GM12878 (cell line): Measurements from ENCODE around the gene STXBP4.

Experiments used
- CEBPB ChIP-seq, 2 experiments: fragments of 150-350 bp in 1 of 2; IDR thresholded peaks; 2 replicates each; pipeline ENCODE4 v1.6.1; 2012 to 2014; ENCODE audit warnings: low read depth in 2 of 2, low read length in 2 of 2, borderline replicate concordance in 1 of 2, inconsistent platforms in 1 of 2
- CTCF ChIP-seq, 3 experiments: IDR thresholded peaks in 2 of 3; conservative IDR thresholded peaks in 1 of 3; 2 replicates each; pipeline ENCODE4 v1.5.1; 2011; ENCODE audit warnings: low read depth in 3 of 3, low read length in 3 of 3, mild to moderate bottlenecking in 3 of 3, control low read depth in 2 of 3, moderate library complexity in 2 of 3, inconsistent platforms in 1 of 3, mixed read lengths in 1 of 3; ENCODE audit not compliant: control insufficient read depth in 2 of 3, insufficient read depth in 1 of 3; ENCODE audit errors: extremely low read depth in 1 of 3
- ELK1 ChIP-seq: IDR thresholded peaks from 2 replicates; pipeline ENCODE4 v1.6.1; 2012; ENCODE audit warnings: low read depth, low read length, improper control_type of control experiment
- EZH2 ChIP-seq: IDR thresholded peaks from 2 replicates; pipeline ENCODE4 v1.6.1; 2012; ENCODE audit warnings: low read depth, mild to moderate bottlenecking, control low read depth, inconsistent platforms, low read length, borderline replicate concordance; ENCODE audit not compliant: control insufficient read depth
- MAX ChIP-seq: IDR thresholded peaks from 2 replicates; pipeline ENCODE4 v1.6.1; 2012; ENCODE audit warnings: low read depth, low read length, improper control_type of control experiment
- MYB ChIP-seq: fragments of 150-350 bp; IDR thresholded peaks from 2 replicates; pipeline ENCODE4 v1.6.1; 2014; ENCODE audit warnings: mild to moderate bottlenecking, low read depth, low read length, borderline replicate concordance
- MYC ChIP-seq: IDR thresholded peaks from 2 replicates; pipeline ENCODE4 v1.6.1; 2011; ENCODE audit warnings: mild to moderate bottlenecking, low read length, moderate library complexity, inconsistent platforms; ENCODE audit not compliant: insufficient read depth, insufficient replicate concordance, insufficient read length, severe bottlenecking
- NFIC ChIP-seq: IDR thresholded peaks from 2 replicates; pipeline ENCODE4 v1.6.1; 2012; ENCODE audit warnings: low read depth, mild to moderate bottlenecking, inconsistent platforms, low read length, moderate library complexity
- NRF1 ChIP-seq: conservative IDR thresholded peaks from 2 replicates; pipeline ENCODE4 v1.6.1; 2011; ENCODE audit warnings: mild to moderate bottlenecking, low read depth, low read length, improper control_type of control experiment
- POLR2A ChIP-seq: IDR thresholded peaks from 2 replicates; pipeline ENCODE4 v1.6.1; 2011; ENCODE audit warnings: low read depth, mild to moderate bottlenecking, low read length
- POLR2AphosphoS5 ChIP-seq: IDR thresholded peaks from 2 replicates; pipeline ENCODE4 v1.6.1; 2011; ENCODE audit warnings: mild to moderate bottlenecking, low read length, inconsistent platforms
- REST ChIP-seq: IDR thresholded peaks from 2 replicates; pipeline ENCODE4 v1.6.1; 2012; ENCODE audit warnings: mild to moderate bottlenecking, low read depth, low read length
- SIN3A ChIP-seq: IDR thresholded peaks from 2 replicates; pipeline ENCODE4 v1.6.1; 2012; ENCODE audit warnings: low read depth, low read length, improper control_type of control experiment

- TF ChIP-seq POLR2A = no peak
- TF ChIP-seq POLR2AphosphoS5 = no peak
- TF ChIP-seq ELK1 = no peak
- TF ChIP-seq MYB = no peak
- TF ChIP-seq CTCF (IDR thresholded peaks at IDR 0.05 in 2 of 3, conservative IDR thresholded peaks at IDR 0.05 in 1 of 3; ENCODE audit: control insufficient read depth in 2 of 3, extremely low read depth in 1 of 3, insufficient read depth in 1 of 3, low read depth in 3 of 3, low read length in 3 of 3) = no peak
- TF ChIP-seq REST = no peak
- no peak for TF ChIP-seq MYC
- TF ChIP-seq CEBPB (IDR thresholded peaks at IDR 0.05; ENCODE audit: borderline replicate concordance in 1 of 2, low read depth in 2 of 2, low read length in 2 of 2) = no peak
- no peak for TF ChIP-seq NRF1
- TF ChIP-seq NFIC = no peak
- no peak for TF ChIP-seq EZH2
- no peak for TF ChIP-seq SIN3A
- no peak for TF ChIP-seq MAX
These were observed 222.2 kb downstream of the STXBP4 start for GRCh38 chr17:55190748-55191147.
